Progenitor cell of endocrine pancreas (in vitro differentiated cells): ENCODE data around the gene SMIM9. TPM values are rescaled to one million over a fixed set of nuclear protein-coding genes. Genes with fewer than 3 reads are reported as not detected.
"Not testable (repeated sequence)": the region's sequence is repeated elsewhere in the genome, so short reads cannot be mapped to it uniquely, and the experiment has no call there.

Experiments used
- DNase-seq: peaks from one replicate; pipeline ENCODE4 v3.0.0; 2021; ENCODE audit warnings: low spot score; ENCODE audit not compliant: unreplicated experiment
- H3K27ac Mint-ChIP-seq: 2 replicates; pipeline ENCODE4 v1.8.0; 2021; ENCODE audit warnings: mild to moderate bottlenecking, moderate library complexity, mixed read lengths
- H3K27me3 Mint-ChIP-seq: 2 replicates; pipeline ENCODE4 v1.8.0; 2021; ENCODE audit warnings: mixed read lengths
- H3K36me3 Mint-ChIP-seq: 2 replicates; pipeline ENCODE4 v1.8.0; 2022; ENCODE audit warnings: mixed read lengths; ENCODE audit not compliant: insufficient read depth
- H3K4me1 Mint-ChIP-seq: 2 replicates; pipeline ENCODE4 v1.8.0; 2021; ENCODE audit warnings: low read depth, mixed read lengths
- H3K4me3 Mint-ChIP-seq: 2 replicates; pipeline ENCODE4 v1.8.0; 2021; ENCODE audit warnings: low read depth, mild to moderate bottlenecking, moderate library complexity, mixed read lengths
- H3K9me3 Mint-ChIP-seq: 2 replicates; pipeline ENCODE4 v1.8.0; 2021; ENCODE audit warnings: low read depth, mixed read lengths
- total RNA-seq: library from RNA; stranded (reverse); gene quantifications from 2 replicates; pipeline ENCODE4 v1.2.1, GENCODE V29; 2021
- TF ChIP-seq, protein P1 (sequence below): fragments of 200-600 bp; sonication (generic); IDR thresholded peaks from one replicate; pipeline ENCODE4 v1.5.0; 2021; ENCODE audit warnings: antibody characterized with exemption, mild to moderate bottlenecking; ENCODE audit not compliant: unreplicated experiment

SMIM9 gene
- total RNA-seq, 1 donor from 2014 or later, result not detected

DNA sequence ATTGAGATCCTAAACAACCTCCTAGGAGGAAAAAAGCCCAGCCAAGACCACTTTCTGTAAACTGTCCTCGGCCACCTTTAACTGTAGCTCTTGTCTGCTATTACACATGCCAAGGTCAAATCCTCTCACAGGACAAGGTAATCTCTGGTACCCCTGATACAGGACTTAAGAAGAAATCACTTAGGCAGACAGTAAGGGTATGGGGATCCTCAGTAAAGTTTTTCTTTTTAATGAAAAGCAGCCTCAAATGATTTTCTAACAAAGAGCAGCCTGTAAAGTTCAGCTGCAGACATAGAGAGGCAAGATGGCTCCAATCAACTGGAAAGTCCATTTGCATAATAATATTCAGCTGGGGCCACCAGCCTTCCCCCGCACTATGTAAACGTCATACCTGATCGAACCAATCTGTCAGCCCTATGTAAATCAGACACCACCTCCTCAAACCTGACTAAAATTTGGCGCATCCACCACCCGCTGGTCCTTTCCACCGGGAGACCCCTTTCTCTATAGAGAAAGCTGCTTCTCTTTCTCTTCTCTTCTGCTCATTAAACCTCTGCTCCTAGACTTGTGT is 14.6 kb downstream of the SMIM9 start:
- TF ChIP-seq, protein P1, sequence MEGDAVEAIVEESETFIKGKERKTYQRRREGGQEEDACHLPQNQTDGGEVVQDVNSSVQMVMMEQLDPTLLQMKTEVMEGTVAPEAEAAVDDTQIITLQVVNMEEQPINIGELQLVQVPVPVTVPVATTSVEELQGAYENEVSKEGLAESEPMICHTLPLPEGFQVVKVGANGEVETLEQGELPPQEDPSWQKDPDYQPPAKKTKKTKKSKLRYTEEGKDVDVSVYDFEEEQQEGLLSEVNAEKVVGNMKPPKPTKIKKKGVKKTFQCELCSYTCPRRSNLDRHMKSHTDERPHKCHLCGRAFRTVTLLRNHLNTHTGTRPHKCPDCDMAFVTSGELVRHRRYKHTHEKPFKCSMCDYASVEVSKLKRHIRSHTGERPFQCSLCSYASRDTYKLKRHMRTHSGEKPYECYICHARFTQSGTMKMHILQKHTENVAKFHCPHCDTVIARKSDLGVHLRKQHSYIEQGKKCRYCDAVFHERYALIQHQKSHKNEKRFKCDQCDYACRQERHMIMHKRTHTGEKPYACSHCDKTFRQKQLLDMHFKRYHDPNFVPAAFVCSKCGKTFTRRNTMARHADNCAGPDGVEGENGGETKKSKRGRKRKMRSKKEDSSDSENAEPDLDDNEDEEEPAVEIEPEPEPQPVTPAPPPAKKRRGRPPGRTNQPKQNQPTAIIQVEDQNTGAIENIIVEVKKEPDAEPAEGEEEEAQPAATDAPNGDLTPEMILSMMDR, result no peak

DNA sequence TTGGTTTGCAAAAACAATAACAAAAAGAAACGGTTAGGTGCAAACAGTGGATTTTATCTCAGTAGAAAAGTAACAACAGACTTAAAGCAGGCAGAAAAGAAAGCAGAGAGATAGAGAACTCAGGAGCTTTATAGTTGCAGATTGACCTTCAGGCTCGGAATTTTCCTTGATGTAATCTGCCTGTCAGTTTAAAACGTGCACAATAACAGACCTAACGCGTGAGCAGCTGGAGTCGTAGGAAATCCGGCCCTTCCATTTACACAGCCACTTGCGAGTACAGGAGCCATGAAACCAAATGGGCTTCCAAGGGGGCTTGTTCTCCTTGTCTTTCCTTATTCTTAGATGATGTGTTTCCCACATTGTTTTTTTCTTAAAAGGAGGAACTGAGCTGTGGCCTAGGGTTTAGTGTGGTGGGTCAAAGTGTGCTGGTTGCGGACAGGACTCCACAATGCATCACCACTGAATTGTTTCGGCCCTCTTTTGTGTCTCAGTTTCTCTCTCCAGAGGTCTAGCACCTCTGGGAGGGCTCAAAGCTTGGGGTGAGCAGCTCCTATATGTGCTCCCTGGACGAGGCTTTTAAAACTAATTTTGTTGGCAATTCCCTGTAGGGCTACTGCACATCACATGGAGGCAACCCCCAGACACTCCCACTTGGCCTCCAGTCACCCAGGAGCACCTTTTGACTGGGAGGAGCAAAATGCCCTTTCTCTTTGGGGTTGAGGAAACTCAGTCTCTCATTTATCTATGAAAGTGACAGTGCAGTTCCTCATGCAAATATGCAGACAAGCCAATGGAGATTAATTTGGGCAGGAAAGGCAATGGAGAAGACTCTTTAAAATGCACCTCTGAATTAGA is 15.3 kb downstream of the SMIM9 start:
- TF ChIP-seq, protein P1, result no peak
- no peak for DNase-seq
- Mint-ChIP-seq H3K27me3 (no peaks in the 10 kb centered on the region), H3K27ac (no peak overlapping the region), H3K4me3 (no peak overlapping the region), H3K36me3 (no peaks in the 10 kb centered on the region), H3K9me3 (peaks cover 10% of the 10 kb centered on the region), H3K4me1 (no peaks in the 10 kb centered on the region)

More for the DNA sequence above, 14.6 kb downstream of the SMIM9 start:
- H3K36me3 Mint-ChIP-seq, result no peaks in the 10 kb centered on the region
- H3K4me1 Mint-ChIP-seq, result no peaks in the 10 kb centered on the region
- H3K4me3 Mint-ChIP-seq, result no peak overlapping the region
- H3K9me3 Mint-ChIP-seq, result peaks cover 13% of the 10 kb centered on the region
- H3K27ac Mint-ChIP-seq, result no peak overlapping the region
- no peaks in the 10 kb centered on the region for H3K27me3 Mint-ChIP-seq
- no peak for DNase-seq

DNA sequence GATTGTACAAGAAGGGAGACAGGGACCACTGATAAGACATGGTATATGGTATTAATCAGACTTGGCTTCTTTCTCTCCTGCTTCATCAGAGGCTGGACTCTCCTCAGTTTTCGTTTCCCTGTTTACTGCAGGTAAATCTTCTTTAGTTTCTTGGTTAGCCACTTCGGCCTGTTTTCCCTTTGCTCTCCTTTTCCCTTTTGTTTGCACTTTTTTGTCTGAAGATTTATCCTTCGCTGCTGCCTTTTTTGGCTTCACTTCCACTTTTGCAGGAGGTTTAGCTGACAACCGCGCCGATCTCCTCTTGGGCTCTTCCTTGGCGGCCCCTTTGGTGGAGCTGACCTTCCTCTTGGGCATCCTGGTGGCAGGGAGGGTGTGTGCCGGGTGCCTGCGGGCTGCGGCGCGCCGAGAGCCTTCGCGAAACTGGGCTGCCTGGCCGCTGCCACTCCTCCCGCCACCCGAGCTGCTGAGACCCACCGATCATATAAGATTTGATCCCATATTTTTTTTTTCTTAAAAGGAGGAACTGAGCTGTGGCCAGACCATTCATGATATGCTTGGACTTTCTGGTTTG is 17.3 kb downstream of the SMIM9 start:
- H3K9me3 Mint-ChIP-seq, H3K4me1 Mint-ChIP-seq: not testable (repeated sequence)

DNA sequence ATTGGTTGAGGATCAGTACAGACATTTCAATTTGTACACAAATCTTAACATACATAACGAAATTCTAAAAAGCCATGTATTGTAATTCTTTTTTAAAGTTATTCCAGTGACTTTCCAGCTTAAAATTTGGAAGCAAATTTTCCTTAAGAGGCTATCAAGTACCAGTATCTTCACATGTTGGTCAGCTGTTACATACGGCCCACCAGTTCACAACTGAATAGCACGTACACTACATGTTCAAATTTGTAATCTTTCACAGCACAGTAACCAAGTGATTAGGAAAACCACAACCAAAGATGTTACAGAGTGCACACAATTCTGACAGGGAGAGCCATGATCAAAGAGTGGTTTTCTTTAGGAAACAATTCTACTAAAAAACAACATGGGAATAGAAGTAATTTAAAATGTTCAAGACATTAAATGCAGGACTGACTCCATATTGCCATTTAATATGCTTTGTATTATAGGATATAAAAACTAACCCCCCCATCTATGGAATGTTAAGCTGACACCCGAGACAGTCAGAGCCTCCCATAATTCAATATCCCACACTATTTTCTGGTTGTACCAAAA is 18.1 kb downstream of the SMIM9 start:
- H3K9me3 Mint-ChIP-seq, H3K36me3 Mint-ChIP-seq, H3K27ac Mint-ChIP-seq, H3K27me3 Mint-ChIP-seq, H3K4me1 Mint-ChIP-seq, DNase-seq, H3K4me3 Mint-ChIP-seq: not testable (repeated sequence)

More for the DNA sequence above, 17.3 kb downstream of the SMIM9 start:
- H3K36me3 Mint-ChIP-seq, DNase-seq, H3K4me3 Mint-ChIP-seq, H3K27me3 Mint-ChIP-seq, H3K27ac Mint-ChIP-seq: not testable (repeated sequence)

DNA sequence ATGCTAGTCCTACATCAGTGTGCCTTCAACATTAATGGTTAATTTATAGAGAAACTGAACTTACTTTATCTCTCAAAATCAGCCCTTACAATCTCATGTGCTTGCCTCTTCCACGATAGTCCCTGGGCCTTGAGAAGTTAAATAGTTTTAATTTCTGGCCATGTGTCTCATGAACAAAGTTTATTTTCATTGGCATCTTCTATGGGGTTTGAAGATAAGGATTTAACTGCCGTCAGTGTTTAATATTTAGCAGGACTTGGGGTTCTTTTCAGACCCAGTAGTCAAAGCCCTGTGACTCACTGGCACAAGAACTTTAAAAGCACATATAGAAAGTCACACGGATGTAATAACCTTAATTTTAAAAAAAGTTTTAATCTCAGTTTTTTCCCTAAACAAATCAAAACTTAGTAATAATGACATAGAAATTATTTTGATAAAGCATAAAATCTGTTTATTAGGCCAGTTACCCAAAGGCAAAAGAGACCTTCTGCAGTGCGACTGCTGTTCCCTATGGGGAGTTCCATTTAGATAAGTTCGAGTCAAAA is 19.1 kb downstream of the SMIM9 start:
- Mint-ChIP-seq H3K27me3 (no peaks in the 10 kb centered on the region), H3K36me3 (no peaks in the 10 kb centered on the region), H3K27ac (no peak overlapping the region), H3K4me3 (no peak overlapping the region), H3K4me1 (no peaks in the 10 kb centered on the region), H3K9me3 (peaks cover 7% of the 10 kb centered on the region)
- no peak for DNase-seq
- TF ChIP-seq, protein P1, result no peak

DNA sequence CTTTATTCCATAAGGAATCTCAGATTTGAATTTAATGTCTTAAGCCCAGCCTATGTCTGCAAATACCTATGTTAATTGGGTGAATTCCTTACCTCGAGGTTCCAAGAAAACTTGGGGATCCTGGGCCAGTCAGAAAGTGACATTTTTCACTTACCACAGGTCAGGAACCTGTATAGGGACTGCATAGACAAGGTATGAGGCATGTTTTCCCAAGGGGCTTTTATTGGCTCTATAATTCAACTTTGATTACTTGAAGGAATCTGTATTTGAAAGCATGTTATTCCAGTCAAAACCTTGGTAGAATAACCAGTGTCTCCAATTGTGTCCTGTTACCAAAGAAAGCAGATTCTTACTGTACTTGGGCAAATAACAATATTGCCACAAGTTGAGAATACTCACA is 20.7 kb downstream of the SMIM9 start:
- no peak overlapping the region for H3K4me3 Mint-ChIP-seq
- no peaks in the 10 kb centered on the region for H3K4me1 Mint-ChIP-seq
- DNase-seq, result no peak
- H3K27me3 Mint-ChIP-seq, result no peaks in the 10 kb centered on the region
- H3K36me3 Mint-ChIP-seq, result no peaks in the 10 kb centered on the region
- TF ChIP-seq, protein P1, result no peak
- no peak overlapping the region for H3K27ac Mint-ChIP-seq
- H3K9me3 Mint-ChIP-seq, result peaks cover 7% of the 10 kb centered on the region
